B cell (primary cell): ENCODE results near the gene AKR7A3.

Experiments
- EZH2 ChIP-seq: IDR thresholded peaks from 2 replicates; pipeline ENCODE4 v1.6.1; 2012; ENCODE audit warnings: borderline replicate concordance, low read depth, mild to moderate bottlenecking, moderate library complexity, low read length; ENCODE audit not compliant: insufficient read depth, poor library complexity, severe bottlenecking
- TF ChIP-seq, protein P1 (sequence below): fragments of 200-600 bp; IDR thresholded peaks from one replicate; pipeline ENCODE4 v1.8.0; 2022; ENCODE audit warnings: antibody characterized with exemption, mild to moderate bottlenecking

DNA sequence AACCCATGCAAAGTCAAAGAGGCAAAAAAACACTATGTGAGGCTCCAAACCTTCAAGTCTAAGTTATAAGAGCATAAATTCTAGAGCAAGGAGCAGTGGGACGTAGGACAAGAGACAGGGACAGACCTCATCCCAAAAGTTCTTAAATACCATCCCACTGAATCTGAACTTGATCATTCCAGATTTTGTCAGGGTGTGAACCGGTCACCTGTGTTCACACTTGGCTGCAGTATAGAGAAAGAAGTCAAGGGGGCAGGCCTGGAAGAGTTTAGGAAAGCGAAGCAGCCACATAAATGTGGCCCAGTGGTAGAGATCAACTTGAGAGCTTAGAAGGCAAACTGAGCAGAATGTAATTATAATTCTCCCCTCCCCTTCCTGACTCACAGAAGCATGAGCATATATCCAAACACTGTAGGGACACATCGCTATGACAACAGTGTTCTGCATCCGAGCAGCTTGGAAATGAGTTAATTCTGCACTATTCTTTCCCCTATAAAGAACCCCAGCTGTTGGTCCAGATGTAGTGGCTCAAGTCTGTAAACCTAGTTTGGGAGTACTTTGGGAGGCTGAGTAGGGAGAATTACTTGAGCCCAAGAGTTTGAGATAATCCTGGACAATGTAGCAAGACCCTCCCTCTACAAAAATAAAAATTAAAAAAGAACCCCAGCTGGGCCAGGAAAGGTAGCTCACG lies 20.7 kb upstream of the AKR7A3 start:
- TF ChIP-seq EZH2, result no peak
- TF ChIP-seq, protein P1, sequence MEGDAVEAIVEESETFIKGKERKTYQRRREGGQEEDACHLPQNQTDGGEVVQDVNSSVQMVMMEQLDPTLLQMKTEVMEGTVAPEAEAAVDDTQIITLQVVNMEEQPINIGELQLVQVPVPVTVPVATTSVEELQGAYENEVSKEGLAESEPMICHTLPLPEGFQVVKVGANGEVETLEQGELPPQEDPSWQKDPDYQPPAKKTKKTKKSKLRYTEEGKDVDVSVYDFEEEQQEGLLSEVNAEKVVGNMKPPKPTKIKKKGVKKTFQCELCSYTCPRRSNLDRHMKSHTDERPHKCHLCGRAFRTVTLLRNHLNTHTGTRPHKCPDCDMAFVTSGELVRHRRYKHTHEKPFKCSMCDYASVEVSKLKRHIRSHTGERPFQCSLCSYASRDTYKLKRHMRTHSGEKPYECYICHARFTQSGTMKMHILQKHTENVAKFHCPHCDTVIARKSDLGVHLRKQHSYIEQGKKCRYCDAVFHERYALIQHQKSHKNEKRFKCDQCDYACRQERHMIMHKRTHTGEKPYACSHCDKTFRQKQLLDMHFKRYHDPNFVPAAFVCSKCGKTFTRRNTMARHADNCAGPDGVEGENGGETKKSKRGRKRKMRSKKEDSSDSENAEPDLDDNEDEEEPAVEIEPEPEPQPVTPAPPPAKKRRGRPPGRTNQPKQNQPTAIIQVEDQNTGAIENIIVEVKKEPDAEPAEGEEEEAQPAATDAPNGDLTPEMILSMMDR, result no peak
